GM19043 (cell line): ENCODE data around the gene PLXNC1.

Source experiments
- ATAC-seq: cut with Tn5 transposase; IDR thresholded peaks from one replicate; pipeline ENCODE4 v1.9.1; 2021; ENCODE audit warnings: low read depth; ENCODE audit not compliant: unreplicated experiment

Gene PLXNC1

DNA sequence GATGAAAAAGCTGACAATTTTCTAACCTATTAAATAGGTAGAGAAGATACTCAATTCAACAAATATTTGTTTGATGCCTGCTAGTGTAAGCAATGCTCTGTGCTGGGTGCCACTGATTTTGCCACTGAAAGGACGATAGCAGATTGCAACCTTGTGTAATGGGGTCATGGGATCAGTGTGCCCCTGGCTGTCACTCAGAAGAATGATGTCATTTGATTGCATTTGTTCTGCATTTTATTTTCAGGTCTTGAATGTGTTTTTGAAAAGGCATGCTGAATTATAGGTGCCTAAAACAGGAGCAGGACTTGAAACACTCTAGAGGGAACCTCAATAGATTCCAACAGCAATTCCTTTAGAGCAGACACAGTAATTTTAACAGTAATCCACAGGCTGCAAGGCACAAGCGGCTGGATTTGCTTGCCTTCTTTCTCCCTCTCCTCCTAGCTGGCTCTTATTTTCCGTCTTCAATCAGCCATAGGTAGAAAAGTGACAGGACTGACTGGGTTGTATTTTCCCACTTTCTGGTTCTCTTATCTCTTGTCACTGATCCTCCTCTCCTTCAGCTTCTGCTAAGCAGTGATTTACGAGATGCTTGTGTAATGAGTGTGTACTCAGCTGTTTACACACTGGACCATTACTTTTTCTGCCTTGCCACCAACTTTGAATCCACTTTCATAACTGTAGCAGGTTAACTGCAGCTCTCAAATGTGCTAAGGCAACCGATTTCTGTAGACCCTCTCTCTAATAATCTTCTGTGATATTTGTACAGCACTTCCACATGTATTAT is 4.1 kb downstream of the PLXNC1 start:
- ATAC-seq: no peak

DNA sequence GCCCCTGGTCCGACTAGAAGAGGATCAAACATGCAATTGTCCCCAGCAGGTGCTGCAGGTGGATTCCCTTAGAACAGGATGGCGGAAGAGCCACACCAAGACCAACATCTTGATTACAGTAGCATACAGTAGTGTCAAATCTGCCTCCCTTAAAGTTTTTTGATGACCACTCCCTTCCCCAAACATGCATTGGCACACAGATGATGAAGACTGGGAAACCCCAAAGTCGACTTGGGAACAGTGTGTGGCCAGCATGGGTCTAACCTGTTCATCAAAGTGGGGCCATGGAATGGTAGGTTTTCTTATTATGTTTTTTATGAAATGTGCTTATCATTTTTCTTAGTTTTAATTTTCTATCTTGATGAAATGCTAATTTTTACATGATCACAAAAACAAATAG is 8.8 kb downstream of the PLXNC1 start:
- no peak for ATAC-seq

DNA sequence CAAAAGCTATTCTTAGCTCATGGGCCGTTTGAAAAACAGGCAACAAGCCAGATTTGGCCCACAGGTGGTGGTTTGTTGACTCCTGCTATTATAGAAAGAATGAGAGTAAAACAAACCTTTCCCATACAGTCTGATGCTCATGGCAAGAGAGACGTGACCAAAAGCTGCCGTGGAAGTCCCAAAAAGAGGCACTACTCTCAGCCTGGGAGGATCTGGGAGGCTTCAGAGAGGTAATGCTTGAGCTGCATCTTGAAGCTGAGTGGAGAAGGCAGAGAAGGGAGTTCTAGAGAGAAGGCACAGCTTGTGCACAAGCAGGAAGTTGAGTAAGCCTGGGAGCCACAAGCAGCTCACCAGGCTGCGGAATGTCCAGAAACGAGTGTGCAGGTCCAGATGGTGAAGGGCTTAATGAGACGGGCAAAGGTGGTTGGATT is 9.6 kb downstream of the PLXNC1 start:
- ATAC-seq: peak; percentile 78

DNA sequence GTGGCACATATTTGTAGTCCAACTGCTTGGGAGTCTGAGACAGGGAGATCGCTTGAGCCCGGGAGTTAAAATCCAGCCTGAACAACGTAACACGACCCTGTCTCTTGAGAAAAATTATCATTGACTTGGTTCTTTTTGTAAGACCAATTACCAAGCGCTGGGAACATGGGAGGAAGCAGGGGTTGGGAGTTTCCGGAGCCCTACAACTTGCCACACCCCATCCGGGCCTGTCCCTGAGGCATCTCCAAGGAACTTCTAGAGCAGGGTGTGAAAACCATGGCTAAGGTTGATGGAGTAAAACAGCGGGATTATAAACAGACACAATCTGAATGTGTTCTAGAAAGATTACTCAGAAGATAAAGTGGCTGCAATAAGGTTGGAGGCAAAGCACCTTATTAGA is 10.3 kb downstream of the PLXNC1 start:
- no peak for ATAC-seq

DNA sequence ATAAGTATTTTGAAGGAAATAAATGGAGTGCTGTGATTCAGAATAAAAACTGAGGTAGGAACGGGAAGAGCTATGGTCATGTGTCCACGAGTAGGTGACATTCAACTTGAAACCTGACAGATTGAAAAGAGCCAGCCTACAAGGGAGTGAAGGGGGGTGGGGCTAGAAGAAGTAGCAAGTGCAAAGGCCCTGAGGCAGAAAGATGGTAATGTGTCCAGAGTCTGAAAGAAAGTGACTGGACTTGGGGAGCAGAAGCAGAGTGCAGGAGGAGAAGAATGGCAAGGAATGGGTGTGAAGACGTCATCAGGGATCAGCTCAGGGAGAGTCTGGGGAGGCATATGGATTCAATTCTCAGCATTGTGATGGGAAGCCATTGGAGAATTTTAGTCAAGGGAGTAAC is 13.7 kb downstream of the PLXNC1 start:
- ATAC-seq: no peak

DNA sequence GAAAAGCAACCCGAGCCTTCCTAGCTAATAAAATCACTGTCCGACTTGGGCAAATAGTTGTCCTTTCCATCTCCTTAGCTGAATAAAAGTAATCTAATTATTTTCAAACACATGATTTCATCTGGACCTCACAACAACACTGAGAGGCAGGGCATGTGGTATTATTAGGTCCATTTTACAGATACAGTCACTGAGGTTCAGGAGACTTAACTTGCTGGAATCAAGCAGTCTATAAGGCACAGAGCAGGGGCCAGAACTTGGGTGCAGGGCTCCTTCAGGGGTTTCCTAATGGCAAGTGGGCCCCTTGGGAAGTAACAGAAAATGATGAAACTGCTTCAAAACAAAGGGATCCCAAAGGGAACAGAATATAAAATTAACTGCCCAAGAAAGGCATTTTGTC is 15.5 kb downstream of the PLXNC1 start:
- ATAC-seq: no peak

DNA sequence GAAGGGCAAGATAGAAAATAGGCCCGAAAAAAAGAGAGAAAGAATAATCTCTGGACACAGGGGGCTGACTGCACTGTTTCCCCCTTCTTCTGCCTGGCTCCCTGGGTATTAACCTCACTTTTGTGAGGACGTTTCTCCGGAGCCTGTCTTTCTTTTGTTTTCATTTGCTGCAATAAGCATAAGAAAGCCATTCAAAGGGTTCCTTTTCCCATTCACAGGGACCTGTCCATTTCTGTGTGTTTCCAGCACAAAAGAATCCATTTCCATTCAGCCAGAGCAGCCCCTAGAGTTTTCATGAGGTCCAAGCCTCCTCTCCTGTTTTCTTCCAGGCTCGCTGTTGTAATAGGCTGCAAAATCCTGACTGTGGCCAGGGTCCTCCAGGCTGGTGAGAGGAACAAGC is 16.8 kb downstream of the PLXNC1 start:
- no peak for ATAC-seq

DNA sequence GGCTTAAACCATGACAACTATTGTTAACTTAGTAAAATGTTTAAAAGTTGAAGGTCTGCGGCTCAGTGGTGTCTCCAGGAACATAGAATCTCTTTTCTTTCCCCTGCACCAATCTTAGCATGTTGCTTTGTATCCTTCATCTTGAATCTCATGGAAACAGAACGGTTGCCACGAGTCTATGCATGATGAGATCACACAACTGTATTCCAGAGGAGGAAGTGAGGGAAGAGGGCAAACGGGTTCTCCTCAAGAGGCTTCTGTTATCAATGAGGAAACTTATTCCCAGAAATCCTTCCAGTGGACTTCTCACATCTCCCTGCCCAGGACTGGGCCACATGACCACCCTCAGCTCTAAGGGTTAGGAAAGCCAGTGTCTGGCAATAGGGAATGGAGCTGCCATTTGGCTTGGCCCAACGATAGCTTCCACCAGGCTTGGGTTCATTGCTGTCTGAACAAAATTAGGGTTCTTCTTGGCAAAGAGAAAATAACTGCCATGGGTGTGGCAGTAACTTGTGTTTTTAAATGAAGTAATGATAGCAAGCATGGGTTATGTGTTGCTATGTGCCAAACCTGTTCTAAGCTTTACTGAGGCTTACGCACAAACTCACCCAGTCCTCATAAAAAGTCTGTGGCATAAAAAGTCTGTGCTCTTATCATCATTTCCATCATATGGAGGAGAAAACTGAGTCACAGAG is 17.4 kb downstream of the PLXNC1 start:
- no peak for ATAC-seq

DNA sequence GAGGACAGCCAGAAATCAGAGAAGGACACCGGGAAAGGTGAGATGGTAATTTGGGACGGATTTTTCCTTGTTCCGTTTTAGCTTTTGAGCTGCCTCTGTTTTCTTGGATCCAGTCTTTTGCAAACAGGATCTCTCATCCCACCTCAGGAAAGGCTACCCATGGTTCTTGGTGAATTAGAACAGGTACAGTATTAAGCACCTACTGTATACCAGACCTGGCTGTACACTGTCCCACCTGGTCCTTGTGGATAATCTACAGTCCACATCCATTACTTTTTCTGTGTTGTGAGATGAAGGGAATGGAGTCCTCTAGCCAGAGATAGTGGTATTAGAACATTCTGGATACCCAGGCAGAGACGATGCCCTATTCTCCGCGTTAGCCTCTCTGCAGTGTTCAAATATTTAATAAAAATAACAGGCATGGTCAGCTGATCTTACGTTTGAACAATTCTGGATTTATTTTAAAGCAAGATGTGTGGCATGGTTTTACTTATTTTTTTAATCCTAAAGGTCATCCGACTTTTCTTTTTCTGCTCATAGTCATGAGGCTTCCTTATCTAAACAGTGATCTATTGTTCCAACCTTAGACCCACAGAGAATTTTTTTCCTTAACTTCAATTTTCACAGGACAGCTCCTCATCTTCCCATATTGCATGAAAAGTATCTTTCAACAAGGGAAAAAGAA is 18.8 kb downstream of the PLXNC1 start:
- no peak for ATAC-seq

DNA sequence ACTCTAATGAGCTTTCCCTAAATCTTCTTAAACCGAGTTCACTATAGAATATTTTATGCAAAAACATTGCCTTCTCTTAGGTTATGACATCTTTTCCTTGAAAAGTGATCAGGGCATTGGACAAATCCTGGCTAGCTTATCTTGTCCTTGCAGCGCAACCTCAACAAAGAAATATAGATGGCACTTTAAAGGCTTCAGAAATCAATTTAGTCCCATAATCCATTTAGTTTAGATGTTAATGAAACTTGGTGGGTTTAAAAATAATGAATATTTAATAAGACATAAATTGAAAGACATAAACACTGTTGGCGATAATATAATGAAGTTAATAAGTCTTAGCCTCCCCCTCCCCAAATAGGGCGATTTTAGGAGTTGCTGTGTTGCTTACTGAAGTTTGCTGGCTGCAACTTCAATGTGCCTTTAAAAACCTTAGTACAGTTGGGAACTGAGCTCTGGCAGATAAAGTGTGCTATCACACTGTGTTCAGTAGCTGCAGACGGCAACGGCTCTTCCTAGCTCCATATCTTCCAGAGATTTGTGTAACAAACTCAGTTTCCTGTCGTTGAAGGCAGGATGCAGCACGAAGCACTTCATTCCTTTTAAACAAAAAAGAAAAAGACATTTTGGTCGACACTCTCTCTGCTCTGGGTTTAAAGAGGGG is 19.5 kb downstream of the PLXNC1 start:
- ATAC-seq: no peak

DNA sequence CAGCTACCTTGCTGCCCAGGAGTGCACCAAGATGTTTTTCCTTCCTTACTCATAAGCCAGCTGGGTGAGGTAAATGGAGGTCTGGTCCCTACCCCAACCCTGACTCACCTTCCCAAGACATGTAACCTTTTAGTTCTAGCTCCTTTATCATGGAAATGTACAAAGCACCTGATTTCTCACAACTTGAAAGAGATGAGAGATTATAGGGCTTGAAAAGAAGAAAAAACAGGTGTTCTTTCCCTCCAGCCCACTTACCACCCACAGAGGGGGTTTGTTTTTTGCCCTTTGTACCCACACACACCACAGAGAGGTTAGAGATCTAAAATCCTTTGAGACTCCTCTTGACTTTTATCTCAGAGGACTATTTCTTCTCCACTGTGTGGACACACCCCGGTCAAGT is 21.1 kb downstream of the PLXNC1 start:
- ATAC-seq: no peak

DNA sequence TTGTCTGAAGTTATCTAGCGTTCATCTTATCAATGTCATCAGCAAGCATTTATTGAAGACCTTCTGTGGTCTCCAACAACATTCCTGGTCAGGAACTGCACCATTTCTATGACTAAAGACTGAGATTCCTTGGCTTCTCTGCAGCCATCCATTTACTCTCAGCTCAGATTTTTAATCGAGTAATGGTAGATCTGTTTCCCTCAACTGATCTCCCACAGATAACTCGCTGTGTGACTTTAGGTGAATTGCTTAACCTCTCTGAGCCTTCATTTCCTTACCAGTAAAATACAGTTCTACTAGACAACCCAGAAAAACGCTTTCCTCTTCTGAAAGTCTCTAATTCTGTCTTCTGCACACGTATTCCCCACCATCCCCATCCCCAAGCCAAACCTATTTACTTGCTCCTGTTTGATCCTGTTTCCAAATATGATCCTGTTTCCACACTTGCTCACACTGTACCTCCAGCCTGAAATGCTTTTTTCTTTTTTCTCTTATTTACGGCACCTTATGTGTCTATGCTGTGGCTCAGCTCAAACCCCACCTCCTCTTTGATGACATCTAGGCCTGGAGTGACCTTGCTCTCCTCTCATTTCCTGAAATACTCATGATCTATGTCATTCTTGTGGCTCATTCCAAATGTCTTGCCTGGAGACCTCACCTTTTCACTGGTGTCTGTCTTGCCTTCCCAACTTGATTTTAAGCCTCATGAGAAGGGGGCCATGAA is 21.8 kb downstream of the PLXNC1 start:
- ATAC-seq: no peak

DNA sequence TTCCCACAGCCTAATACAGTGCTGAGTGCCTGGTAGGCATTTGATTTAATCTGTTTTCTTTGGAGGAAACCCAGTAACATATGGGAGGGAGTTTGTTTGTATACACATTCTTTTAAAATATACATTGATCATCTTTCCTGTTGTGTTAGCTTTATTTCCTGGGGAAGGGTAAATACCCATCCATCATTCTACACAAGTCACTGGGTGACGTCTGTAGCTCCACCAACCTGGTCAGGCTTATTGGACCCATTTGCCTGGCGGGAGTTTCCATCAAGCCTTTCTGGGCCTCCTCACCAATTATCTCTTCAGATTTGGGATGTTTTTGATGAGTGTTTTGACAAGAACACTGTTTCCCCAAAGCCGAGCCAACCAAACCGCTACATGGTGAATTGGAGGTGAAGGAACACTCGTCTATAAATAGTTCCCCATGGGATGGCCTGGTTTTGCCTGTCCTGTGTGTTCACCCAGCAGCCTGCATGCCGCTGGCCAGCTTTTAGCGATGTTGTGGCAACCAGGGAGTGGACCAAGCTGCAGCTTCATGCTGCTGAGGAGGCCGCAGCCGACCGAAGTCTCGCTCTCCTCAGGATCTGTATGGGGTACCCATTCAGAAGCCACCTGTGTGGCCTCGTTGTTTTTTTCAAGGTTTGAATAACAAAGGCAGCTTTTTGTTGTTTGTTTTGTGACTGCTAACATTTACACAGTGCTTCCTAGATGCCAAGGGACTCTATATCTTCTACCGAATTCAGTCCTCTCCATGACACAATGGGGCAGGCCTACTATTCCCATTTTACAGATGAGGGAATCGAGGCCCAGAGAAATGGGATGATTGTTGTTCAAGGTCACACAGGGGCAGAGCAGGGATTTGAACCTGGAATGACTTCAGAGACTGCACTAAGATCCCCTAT is 22.6 kb downstream of the PLXNC1 start:
- ATAC-seq: no peak

DNA sequence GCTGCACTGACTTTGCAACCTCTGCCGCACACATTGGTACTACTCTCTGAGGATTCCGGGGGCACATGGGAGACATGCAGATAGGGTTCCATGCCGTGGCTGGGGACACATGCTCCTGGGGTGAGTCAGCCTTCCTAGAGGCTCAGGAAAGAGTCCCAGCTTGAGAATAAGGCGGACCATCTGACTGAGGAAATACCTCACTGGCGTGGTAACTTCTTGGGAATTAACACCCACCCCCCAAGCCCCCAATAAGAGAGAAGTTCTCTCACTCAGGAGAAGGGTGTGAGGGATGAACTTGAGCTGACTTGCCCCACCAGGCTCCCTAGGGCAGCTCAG is 23.2 kb downstream of the PLXNC1 start:
- no peak for ATAC-seq

DNA sequence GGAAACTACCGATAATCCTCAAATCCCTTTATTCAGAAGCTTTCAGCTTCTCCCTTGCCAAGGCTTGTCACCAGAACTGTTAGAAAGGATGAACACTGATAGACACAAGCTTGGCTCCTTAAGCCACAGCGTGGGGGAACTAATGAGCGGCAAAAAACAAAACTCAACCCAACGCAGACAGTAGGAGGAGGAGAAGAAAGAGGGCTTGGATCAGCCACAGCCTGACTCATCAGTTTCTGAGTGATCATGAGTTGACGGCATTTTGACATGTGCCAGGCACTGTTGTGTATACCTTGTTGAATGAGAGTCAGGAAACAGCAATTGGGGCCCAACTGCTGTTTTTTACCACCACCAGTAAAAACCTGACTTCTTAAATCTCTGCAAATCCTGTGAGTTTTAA is 23.7 kb downstream of the PLXNC1 start:
- no peak for ATAC-seq

DNA sequence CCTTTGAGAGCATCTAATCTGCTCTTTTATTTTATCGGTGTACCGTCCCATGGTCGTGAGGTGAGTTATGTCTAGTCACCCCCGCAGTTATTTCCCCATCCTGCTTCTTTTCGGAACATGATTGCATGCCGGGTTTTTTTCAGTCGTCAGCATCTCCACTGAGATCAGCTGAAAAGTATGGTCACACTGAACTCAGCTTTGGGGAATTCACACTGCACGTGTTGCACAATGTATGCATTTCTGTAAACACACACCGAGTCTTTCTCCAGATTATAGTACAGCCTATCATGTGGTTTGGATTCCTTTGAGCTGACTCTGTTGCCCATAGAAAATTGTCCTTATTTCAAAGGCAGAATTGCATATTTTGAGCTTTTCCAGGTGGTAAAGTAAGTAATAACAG is 24.6 kb downstream of the PLXNC1 start:
- ATAC-seq: no peak

DNA sequence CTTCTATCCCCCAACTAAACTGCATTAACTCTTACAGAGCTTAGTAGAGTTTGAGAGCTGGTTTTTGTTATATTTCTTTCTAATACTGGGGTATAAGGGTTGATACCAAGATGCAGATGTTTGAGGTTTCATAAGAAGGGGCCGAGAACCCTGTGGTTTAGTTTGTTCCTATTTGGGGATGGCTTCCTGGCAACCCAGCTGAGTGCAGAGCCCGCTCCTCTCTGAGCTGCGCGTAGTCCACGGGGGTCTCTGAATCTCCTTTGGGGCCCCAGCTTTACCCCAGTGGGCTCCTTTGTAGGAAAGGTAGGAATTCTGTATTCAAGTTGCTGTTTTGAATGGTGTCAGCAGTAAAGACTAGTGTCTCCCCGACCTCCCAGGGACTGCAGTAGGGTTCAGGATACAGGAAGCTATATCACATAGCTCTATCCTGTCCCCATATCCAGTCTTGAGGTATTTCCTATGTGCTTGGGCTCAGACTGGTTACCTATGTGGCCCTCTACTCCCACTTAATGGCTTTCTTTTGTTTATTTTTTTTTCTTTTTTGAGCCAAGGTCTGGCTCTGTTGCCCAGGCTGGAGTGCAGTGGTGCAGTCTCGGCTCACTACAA is 25.4 kb downstream of the PLXNC1 start:
- peak; percentile 77 for ATAC-seq

DNA sequence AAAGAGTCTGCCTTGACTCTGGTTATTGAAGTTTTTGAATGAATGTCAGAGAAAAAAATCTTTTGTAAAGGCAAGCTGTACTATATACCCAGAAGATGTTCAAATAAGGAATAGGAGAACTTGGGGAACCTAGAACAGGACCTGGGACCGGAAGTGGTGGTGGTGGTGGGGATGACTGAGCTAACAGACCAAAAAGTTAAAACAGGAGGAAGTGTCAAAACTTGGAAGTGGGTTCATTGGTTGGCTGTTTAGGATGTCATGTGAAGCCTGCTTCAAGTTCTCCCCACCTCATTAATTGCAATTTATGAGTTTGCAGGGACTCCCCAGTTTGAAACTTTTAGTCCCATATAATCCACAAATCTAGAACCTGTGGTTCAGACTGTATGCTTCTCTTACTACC is 26.2 kb downstream of the PLXNC1 start:
- peak; percentile 31 for ATAC-seq
